SK-N-SH treated with all-trans-retinoic acid at 6 μM for 48 hours (cell line): ENCODE data around the gene VEGFC.

Experiments used
- CREB5 ChIP-seq: fragments of 250-450 bp; sonication (Bioruptor Pico); IDR thresholded peaks from 2 replicates; pipeline ENCODE4 v1.5.1; 2020; ENCODE audit warnings: low read depth, mild to moderate bottlenecking, moderate library complexity
- CSDC2 ChIP-seq: fragments of 250-450 bp; sonication (Bioruptor Pico); IDR thresholded peaks from 2 replicates; pipeline ENCODE4 v1.5.0; 2020; ENCODE audit warnings: mild to moderate bottlenecking, moderate library complexity
- ISL1 ChIP-seq: fragments of 250-450 bp; sonication (Bioruptor Pico); IDR thresholded peaks from 2 replicates; pipeline ENCODE4 v2.1.2; 2022; ENCODE audit warnings: mild to moderate bottlenecking, moderate library complexity
- TOX ChIP-seq: fragments of 250-450 bp; sonication (Bioruptor Pico); IDR thresholded peaks from 2 replicates; pipeline ENCODE4 v1.8.0; 2021; ENCODE audit warnings: mild to moderate bottlenecking, moderate library complexity, borderline replicate concordance
- ZFP30 ChIP-seq: fragments of 450-650 bp; formaldehyde crosslinking; IDR thresholded peaks from 2 replicates; pipeline ENCODE4 v1.5.0; 2022; ENCODE audit warnings: mild to moderate bottlenecking, moderate library complexity
- ZNF565 ChIP-seq: fragments of 450-650 bp; formaldehyde crosslinking; conservative IDR thresholded peaks from 2 replicates; pipeline ENCODE4 v1.5.0; 2020; ENCODE audit warnings: low read depth, mild to moderate bottlenecking, moderate library complexity

- TF ChIP-seq ZFP30: no peak
- TF ChIP-seq ISL1 (CRISPR knock-in tag): no peak
- TF ChIP-seq TOX (CRISPR knock-in tag): no peak
- no peak for TF ChIP-seq ZNF565 (CRISPR knock-in tag)
- no peak for TF ChIP-seq CREB5 (CRISPR knock-in tag)
- TF ChIP-seq CSDC2: no peak
Measured at GRCh38 chr4:176642472-176642871, 150.2 kb downstream of the VEGFC start.
